ENCODE results near the gene RRP12.
"Not testable (repeated sequence)": the region's sequence is repeated elsewhere in the genome, so short reads cannot be mapped to it uniquely, and the experiment has no call there.

RRP12 gene

GRCh38 chr10:97347317-97347716, 53.8 kb downstream of the RRP12 start:
- H3K27ac ChIP-seq = no peak overlapping the region
- ChIA-PET POLR2A (ENCODE audit: low non-redundant PET) (interaction anchor here (0.7 kb wide), 1 partner anchor 164 kb away, joined by 3 read pairs; no protein-coding TSS in a partner anchor), CTCF (no interaction called here)
- TF ChIP-seq CTCF (conservative IDR thresholded peaks at IDR 0.05; ENCODE audit: low read depth) = no peak
- DNase-seq (ENCODE audit: low spot score) = no peak

- ChIA-PET POLR2A (ENCODE audit: low non-redundant PET) (interaction anchor here (0.6 kb wide), 1 partner anchor 47 kb away, joined by 4 read pairs; no protein-coding TSS in a partner anchor), CTCF (interaction anchor here (0.6 kb wide), 1 partner anchor 94 kb away, joined by 4 read pairs; no protein-coding TSS in a partner anchor)
- DNase-seq (ENCODE audit: low spot score); H3K27ac ChIP-seq: not testable (repeated sequence)
Observed at GRCh38 chr10:97343664-97344063, 57.5 kb downstream of the RRP12 start.

GRCh38 chr10:97341416-97341815, 59.7 kb downstream of the RRP12 start:
- POLR2A ChIA-PET (ENCODE audit: low non-redundant PET) = no interaction called here
- TF ChIP-seq CTCF (conservative IDR thresholded peaks at IDR 0.05; ENCODE audit: low read depth) = no peak
- no peak for DNase-seq (ENCODE audit: low spot score)

DNA sequence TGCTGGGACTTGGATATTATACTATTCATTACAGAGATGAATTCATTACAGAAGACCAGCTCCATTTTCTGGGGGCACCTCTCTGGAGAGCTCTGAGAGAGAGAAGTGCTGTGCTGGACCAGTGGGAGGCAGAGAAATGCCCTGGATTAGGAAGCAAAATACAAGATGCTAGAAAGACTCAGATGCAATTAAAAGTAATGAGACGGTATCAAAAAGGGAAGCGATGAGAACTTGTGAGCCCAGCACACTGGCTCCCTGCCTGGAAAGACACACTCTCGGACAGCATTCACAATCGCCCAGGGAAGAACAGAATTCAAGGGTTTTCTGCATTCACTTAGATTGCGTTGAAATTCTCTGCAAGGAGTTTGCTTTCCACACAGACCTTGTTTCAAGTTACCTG, 63.1 kb downstream of the RRP12 start:
- no peak for DNase-seq (ENCODE audit: low spot score)
- TF ChIP-seq CTCF (conservative IDR thresholded peaks at IDR 0.05; ENCODE audit: low read depth) = no peak
- ChIA-PET POLR2A (ENCODE audit: low non-redundant PET) (no interaction called here), CTCF (interaction anchor here (0.6 kb wide), 1 partner anchor 301 kb away, joined by 5 read pairs; no protein-coding TSS in a partner anchor)
- H3K27ac ChIP-seq = no peak overlapping the region

More at GRCh38 chr10:97341416-97341815, 59.7 kb downstream of the RRP12 start:
- CTCF ChIA-PET = interaction anchor here (0.6 kb wide), 2 partner anchors 30 to 39 kb away, joined by 3 to 7 read pairs; no protein-coding TSS in a partner anchor
- H3K27ac ChIP-seq = no peak overlapping the region

GRCh38 chr10:97336942-97337831, 64.0 kb downstream of the RRP12 start:
- TF ChIP-seq CTCF (conservative IDR thresholded peaks at IDR 0.05; ENCODE audit: low read depth) = no peak
- peak; percentile 54 for DNase-seq (ENCODE audit: low spot score)
- POLR2A ChIA-PET (ENCODE audit: low non-redundant PET) = no interaction called here
- H3K27ac ChIP-seq = no peak overlapping the region
- CTCF ChIA-PET = interaction anchor here (0.6 to 1.0 kb wide), 3 partner anchors 18 to 300 kb away, joined by 3 to 5 read pairs (median 3); no protein-coding TSS in a partner anchor

- no peak for DNase-seq (ENCODE audit: low spot score)
- ChIA-PET POLR2A (ENCODE audit: low non-redundant PET) (no interaction called here), CTCF (interaction anchor here (0.7 to 1.0 kb wide), 2 partner anchors 17 to 78 kb away, joined by 3 read pairs; no protein-coding TSS in a partner anchor)
- H3K27ac ChIP-seq = no peak overlapping the region
- TF ChIP-seq CTCF (conservative IDR thresholded peaks at IDR 0.05; ENCODE audit: low read depth) = no peak
Observed at GRCh38 chr10:97336446-97336845, 64.7 kb downstream of the RRP12 start.

- no peak for TF ChIP-seq CTCF (conservative IDR thresholded peaks at IDR 0.05; ENCODE audit: low read depth)
- ChIA-PET CTCF (no interaction called here), POLR2A (ENCODE audit: low non-redundant PET) (no interaction called here)
- no peak overlapping the region for H3K27ac ChIP-seq
- DNase-seq (ENCODE audit: low spot score) = no peak
Observed at GRCh38 chr10:97336006-97336405, 65.1 kb downstream of the RRP12 start.

All from RWPE1 (cell line).